Activated CD4-positive, alpha-beta T cell treated with anti-CD3 and anti-CD28 coated beads, Interleukin-2, amount 10 ng/mL, durations not matched to agents 24 days and 14 days (primary cell): ENCODE measurements around the gene CMC2. TPM values are rescaled to one million over a fixed set of nuclear protein-coding genes. Genes with fewer than 3 reads are reported as not detected.

ENCODE experiments used
- DNase-seq: peaks from one replicate; pipeline ENCODE4 v3.0.0; 2022
- H3K27ac Mint-ChIP-seq: one replicate; pipeline ENCODE4 v1.8.0; 2022; ENCODE audit warnings: mild to moderate bottlenecking, mixed read lengths
- H3K27me3 Mint-ChIP-seq: one replicate; pipeline ENCODE4 v1.8.0; 2022; ENCODE audit warnings: mixed read lengths
- H3K36me3 Mint-ChIP-seq: one replicate; pipeline ENCODE4 v1.8.0; 2022; ENCODE audit warnings: low read depth, mild to moderate bottlenecking, mixed read lengths
- H3K4me1 Mint-ChIP-seq: one replicate; pipeline ENCODE4 v1.8.0; 2021; ENCODE audit warnings: mixed read lengths
- H3K4me3 Mint-ChIP-seq: one replicate; pipeline ENCODE4 v1.8.0; 2022; ENCODE audit warnings: mild to moderate bottlenecking, moderate library complexity, mixed read lengths
- H3K9me3 Mint-ChIP-seq: one replicate; pipeline ENCODE4 v1.8.0; 2021; ENCODE audit warnings: mixed read lengths
- intact Hi-C: fragments of 100-400 bp; cut with micrococcal nuclease; formaldehyde crosslinking; loops from one replicate; pipeline ENCODE4 v1.15.1; 2023
- total RNA-seq: library from RNA; stranded (reverse); gene quantifications from 2 replicates; pipeline ENCODE4 v1.2.3, GENCODE V29; 2022

Gene CMC2
- total RNA-seq, 1 donor from 2014 or later: 130 TPM

DNA sequence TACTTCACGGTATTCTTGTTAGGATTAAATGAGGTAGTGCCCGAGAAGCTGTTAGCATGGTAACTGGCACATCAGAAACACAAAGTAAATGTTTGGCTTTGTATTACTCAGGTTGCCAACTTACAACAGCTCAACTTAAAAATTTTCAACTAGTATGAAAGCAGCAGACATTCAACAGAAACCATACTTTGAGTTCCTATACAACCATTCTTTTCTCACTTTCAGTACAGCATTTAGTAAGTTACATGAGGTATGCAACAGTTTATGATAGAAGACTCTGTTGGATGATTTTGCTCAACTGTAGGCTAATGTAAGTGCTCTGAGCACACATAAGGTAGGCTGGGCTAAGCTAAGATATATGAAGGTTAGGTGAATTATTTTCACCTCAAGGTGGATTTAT lies 8.0 kb upstream of the CMC2 start:
- Mint-ChIP-seq H3K4me1 (peaks cover 14% of the 10 kb centered on the region), H3K27me3 (no peaks in the 10 kb centered on the region), H3K4me3 (no peak overlapping the region), H3K36me3 (peaks cover 64% of the 10 kb centered on the region), H3K9me3 (no peaks in the 10 kb centered on the region), H3K27ac (no peak overlapping the region)
- DNase-seq: no peak
- intact Hi-C loops: no loop called here

GRCh38 chr16:81012974-81013373 lies 6.3 kb upstream of the CMC2 start:
- no peaks in the 10 kb centered on the region for H3K9me3 Mint-ChIP-seq
- peaks cover 58% of the 10 kb centered on the region for H3K36me3 Mint-ChIP-seq

GRCh38 chr16:81008505-81008789 lies 1.8 kb upstream of the CMC2 start:
- Mint-ChIP-seq H3K4me3 (peak overlapping the region; percentile 98), H3K27me3 (no peaks in the 10 kb centered on the region), H3K4me1 (peaks cover 47% of the 10 kb centered on the region), H3K36me3 (peaks cover 32% of the 10 kb centered on the region), H3K9me3 (no peaks in the 10 kb centered on the region), H3K27ac (peak overlapping the region; percentile 100)
- intact Hi-C loops: loop anchor here (10.0 kb wide), 3 partner anchors 306 to 1734 kb away; partner anchors contain the start of gene GAN
- DNase-seq: no peak

More at GRCh38 chr16:81012974-81013373, 6.3 kb upstream of the CMC2 start:
- intact Hi-C loops: no loop called here
- Mint-ChIP-seq H3K4me1 (peaks cover 22% of the 10 kb centered on the region), H3K4me3 (no peak overlapping the region), H3K27me3 (no peaks in the 10 kb centered on the region), H3K27ac (no peak overlapping the region)
- DNase-seq: no peak

DNA sequence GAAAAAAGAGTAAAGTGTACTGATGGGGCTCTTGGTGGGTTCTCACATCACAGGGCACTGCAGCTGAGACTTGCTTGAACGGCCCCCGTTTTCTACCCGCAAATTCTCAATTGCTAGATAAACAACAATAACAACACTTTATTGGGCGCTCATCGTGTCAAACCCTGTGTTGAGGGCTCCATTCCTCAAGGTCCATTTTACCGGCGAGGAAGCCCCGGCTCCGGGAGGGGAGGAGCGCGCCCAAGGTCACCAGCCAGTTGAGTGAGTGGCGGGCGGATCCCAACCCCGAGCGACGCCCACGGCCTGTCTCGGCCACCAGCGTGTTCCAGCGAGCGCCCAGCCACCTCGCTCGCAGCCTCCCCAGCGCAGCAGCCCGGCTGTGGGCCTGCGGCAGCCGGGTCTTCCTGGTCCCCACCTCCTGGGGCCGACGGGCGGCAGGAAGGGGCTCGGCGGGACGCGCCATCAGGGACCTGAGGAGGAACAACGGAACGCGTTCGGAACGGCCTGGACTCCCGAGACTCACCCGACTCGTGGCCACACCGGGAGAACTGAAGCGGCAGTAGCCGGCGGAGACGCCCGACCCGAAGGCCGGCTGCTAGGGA lies 373 bp downstream of the CMC2 start:
- Mint-ChIP-seq H3K4me3 (peak overlapping the region; percentile 98), H3K36me3 (peaks cover 29% of the 10 kb centered on the region), H3K9me3 (no peaks in the 10 kb centered on the region)

GRCh38 chr16:81005610-81006161 lies 999 bp downstream of the CMC2 start:
- Mint-ChIP-seq H3K27me3 (no peaks in the 10 kb centered on the region), H3K4me3 (peak overlapping the region; percentile 98), H3K27ac (peak overlapping the region; percentile 100), H3K36me3 (peaks cover 27% of the 10 kb centered on the region), H3K9me3 (no peaks in the 10 kb centered on the region), H3K4me1 (peaks cover 51% of the 10 kb centered on the region)
- DNase-seq: peak; percentile 64
- intact Hi-C loops: loop anchor here (2.0 to 10.0 kb wide), 6 partner anchors 199 to 1731 kb away; partner anchors contain the start of gene GAN

More for the DNA sequence above, 373 bp downstream of the CMC2 start:
- Mint-ChIP-seq H3K27ac (peak overlapping the region; percentile 100), H3K27me3 (no peaks in the 10 kb centered on the region), H3K4me1 (peaks cover 57% of the 10 kb centered on the region)
- peak; percentile 94 for DNase-seq
- intact Hi-C loops: loop anchor here (2.0 to 10.0 kb wide), 6 partner anchors 200 to 1732 kb away; partner anchors contain the start of gene GAN

DNA sequence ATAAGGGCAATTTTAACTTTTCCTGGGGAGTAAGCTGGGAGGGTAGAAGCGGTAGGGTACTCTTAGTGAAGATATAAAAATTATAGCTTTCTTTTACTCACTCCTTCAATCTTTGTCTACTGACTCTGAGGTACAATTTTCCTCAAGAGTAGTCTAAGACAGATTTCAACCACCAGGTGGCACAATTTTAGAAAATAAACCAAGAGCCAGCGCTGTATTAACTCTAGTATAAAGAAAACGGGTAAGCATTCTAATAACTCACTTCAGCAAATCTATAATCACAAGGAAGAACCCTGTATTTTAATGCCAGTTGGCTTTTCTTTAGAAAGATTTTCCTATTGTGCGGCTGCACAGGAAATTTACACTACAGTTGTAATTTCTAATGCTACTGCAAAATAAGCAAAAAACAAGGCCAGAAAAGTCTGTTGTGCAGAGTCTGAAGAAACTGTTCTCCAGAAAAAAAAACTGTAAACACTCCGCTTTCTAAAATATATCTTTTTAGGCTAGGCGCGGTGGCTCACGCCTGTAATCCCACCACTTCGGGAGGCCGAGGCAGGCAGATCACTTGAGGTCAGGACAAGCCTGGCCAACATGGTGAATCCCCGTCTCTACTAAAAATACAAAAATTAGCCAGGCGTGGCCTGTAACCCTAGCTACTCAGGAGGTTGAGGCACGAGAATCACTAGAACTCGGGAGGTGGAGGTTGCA lies 1.9 kb downstream of the CMC2 start:
- Mint-ChIP-seq H3K9me3 (no peaks in the 10 kb centered on the region), H3K27ac (peak overlapping the region; percentile 98), H3K27me3 (no peaks in the 10 kb centered on the region), H3K36me3 (peaks cover 32% of the 10 kb centered on the region), H3K4me1 (peaks cover 50% of the 10 kb centered on the region), H3K4me3 (peak overlapping the region; percentile 78)
- DNase-seq: peak; percentile 85
- intact Hi-C loops: loop anchor here (5.0 to 10.0 kb wide), 4 partner anchors 310 to 1730 kb away; partner anchors contain the start of gene GAN

DNA sequence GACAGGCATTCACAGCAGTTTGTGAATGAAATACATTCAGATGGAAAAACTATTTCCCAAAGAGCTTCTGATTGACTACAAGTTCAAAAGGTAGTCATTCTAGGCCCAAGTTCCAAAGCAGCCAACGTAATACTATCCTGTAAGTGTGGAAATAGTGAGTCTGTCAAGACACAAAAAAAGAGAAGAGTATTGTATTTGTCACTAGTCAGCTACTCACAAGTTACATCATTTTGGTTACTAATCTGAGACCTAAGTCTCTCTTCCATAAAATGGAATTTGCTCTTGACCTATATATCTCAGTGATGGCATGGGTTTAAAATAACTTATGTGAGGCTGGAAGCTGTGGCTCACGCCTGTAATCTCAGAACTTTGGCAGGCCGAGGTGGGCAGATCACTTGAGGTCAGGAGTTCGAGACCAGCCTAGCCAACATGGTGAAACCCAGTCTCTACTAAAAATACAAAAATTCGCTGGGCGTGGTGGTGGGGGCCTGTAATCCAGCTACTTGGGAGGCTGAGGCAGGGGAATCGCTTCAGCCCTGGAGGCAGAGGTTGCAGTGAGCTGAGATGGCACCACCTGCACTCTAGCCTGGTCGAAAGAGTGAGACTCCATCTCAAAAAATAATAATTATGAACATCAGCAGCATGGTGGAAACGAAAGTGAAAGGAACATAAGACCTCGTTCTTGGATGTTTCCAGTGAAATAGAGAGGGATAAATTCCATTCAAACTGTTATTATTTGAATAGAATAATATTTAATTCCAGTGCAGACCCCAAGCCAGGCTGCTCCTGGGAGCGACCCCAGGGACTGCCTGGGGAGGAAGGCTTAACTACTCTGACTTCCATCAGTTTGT lies 2.9 kb downstream of the CMC2 start:
- intact Hi-C loops: loop anchor here (5.0 to 10.0 kb wide), 4 partner anchors 311 to 1729 kb away; partner anchors contain the start of gene GAN
- peaks cover 57% of the 10 kb centered on the region for H3K4me1 Mint-ChIP-seq
- H3K4me3 Mint-ChIP-seq: peak overlapping the region; percentile 78
- peaks cover 7% of the 10 kb centered on the region for H3K9me3 Mint-ChIP-seq
- H3K36me3 Mint-ChIP-seq: peaks cover 38% of the 10 kb centered on the region
- DNase-seq: peak; percentile 72
- peak overlapping the region; percentile 98 for H3K27ac Mint-ChIP-seq
- H3K27me3 Mint-ChIP-seq: no peaks in the 10 kb centered on the region

GRCh38 chr16:81003064-81003463 lies 3.6 kb downstream of the CMC2 start:
- peak overlapping the region; percentile 78 for H3K4me3 Mint-ChIP-seq
- H3K4me1 Mint-ChIP-seq: peaks cover 57% of the 10 kb centered on the region
- intact Hi-C loops: loop anchor here (5.0 to 10.0 kb wide), 4 partner anchors 312 to 1728 kb away; partner anchors contain the start of gene GAN

GRCh38 chr16:81001330-81001729 lies 5.4 kb downstream of the CMC2 start:
- Mint-ChIP-seq H3K36me3 (peaks cover 37% of the 10 kb centered on the region), H3K27ac (no peak overlapping the region), H3K4me1 (peaks cover 65% of the 10 kb centered on the region), H3K27me3 (no peaks in the 10 kb centered on the region), H3K9me3 (peaks cover 9% of the 10 kb centered on the region), H3K4me3 (no peak overlapping the region)
- no peak for DNase-seq
- intact Hi-C loops: loop anchor here (5.0 to 10.0 kb wide), 4 partner anchors 313 to 1727 kb away; partner anchors contain the start of gene GAN

More at GRCh38 chr16:81003064-81003463, 3.6 kb downstream of the CMC2 start:
- H3K27ac Mint-ChIP-seq: peak overlapping the region; percentile 98
- peaks cover 9% of the 10 kb centered on the region for H3K9me3 Mint-ChIP-seq
- peaks cover 35% of the 10 kb centered on the region for H3K36me3 Mint-ChIP-seq
- no peak for DNase-seq
- no peaks in the 10 kb centered on the region for H3K27me3 Mint-ChIP-seq

GRCh38 chr16:81000873-81001272 lies 5.8 kb downstream of the CMC2 start:
- Mint-ChIP-seq H3K27me3 (no peaks in the 10 kb centered on the region), H3K36me3 (peaks cover 36% of the 10 kb centered on the region), H3K4me1 (peaks cover 61% of the 10 kb centered on the region), H3K27ac (no peak overlapping the region), H3K9me3 (peaks cover 9% of the 10 kb centered on the region), H3K4me3 (no peak overlapping the region)
- intact Hi-C loops: loop anchor here (5.0 to 10.0 kb wide), 4 partner anchors 314 to 1726 kb away; partner anchors contain the start of gene GAN
- DNase-seq: no peak

- peaks cover 51% of the 10 kb centered on the region for H3K36me3 Mint-ChIP-seq
- peak overlapping the region; percentile 34 for H3K4me3 Mint-ChIP-seq
- peaks cover 49% of the 10 kb centered on the region for H3K4me1 Mint-ChIP-seq
- peak overlapping the region; percentile 22 for H3K27ac Mint-ChIP-seq
- no peak for DNase-seq
- no peaks in the 10 kb centered on the region for H3K27me3 Mint-ChIP-seq
- intact Hi-C loops: loop anchor here (5.0 to 10.0 kb wide), 2 partner anchors 53 to 341 kb away; no protein-coding TSS in a partner anchor
- peaks cover 9% of the 10 kb centered on the region for H3K9me3 Mint-ChIP-seq
Observed at GRCh38 chr16:80997964-80998620, 8.6 kb downstream of the CMC2 start.

GRCh38 chr16:80997139-80997798 lies 9.4 kb downstream of the CMC2 start:
- H3K9me3 Mint-ChIP-seq: peaks cover 9% of the 10 kb centered on the region
- no peaks in the 10 kb centered on the region for H3K27me3 Mint-ChIP-seq
- intact Hi-C loops: loop anchor here (5.0 to 10.0 kb wide), 2 partner anchors 52 to 340 kb away; no protein-coding TSS in a partner anchor
- DNase-seq: peak; percentile 67
- H3K4me3 Mint-ChIP-seq: peak overlapping the region; percentile 88
- peaks cover 48% of the 10 kb centered on the region for H3K4me1 Mint-ChIP-seq
- peaks cover 52% of the 10 kb centered on the region for H3K36me3 Mint-ChIP-seq
- peak overlapping the region; percentile 89 for H3K27ac Mint-ChIP-seq
